Measurements from ENCODE around the gene MAST1.
"Not testable (repeated sequence)": the region's sequence is repeated elsewhere in the genome, so short reads cannot be mapped to it uniquely, and the experiment has no call there.

Gene MAST1

DNA sequence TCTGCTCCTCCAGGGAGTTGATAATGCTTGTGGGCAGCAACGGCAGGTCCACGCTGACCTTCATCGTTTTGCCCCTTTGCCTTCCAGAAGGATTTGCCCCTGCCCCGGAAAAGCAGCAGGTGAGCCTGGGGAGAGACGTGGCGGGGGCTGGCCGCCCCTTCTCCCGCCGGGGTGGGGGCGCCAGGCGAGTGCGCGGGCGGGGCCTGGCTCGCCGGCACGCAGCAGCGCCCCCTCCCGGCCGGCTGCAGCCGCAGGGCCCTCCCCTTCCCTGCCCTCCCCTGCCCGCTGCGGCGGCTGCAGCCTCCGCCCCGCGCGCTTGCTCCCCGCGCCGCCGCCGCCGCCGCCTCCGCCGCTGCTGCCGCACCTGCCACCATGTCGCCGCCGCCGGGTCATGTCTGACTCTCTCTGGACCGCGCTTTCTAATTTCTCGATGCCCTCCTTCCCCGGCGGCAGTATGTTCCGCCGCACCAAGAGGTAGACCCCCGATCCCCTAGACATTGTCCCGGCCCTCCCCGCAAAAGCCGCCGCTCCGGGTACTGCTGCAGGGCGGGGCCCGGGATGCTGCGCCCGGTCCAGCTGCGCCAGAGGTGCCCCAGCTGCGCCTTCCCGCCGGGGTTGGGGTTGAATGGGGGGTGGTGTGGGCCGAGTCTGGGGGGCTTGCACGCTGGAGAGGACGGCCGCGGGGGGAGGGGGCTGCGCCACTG lies at the start of gene MAST1:
MAST1 (plus strand) TSS at position 334 of the 704 bp plus-strand sequence; CDS start at position 392, 58 bp downstream.
- peak in 4 of 6 experiments; percentile 14 to 51 (median 20) for DNase-seq

GRCh38 chr19:12788682-12789097 lies 49.6 kb upstream of the MAST1 start:
- DNase-seq: peak in 2 of 6 experiments; percentile 44 to 52

GRCh38 chr19:12789098-12789903 lies 49.0 kb upstream of the MAST1 start:
- peak in 2 of 6 experiments; percentile 37 to 49 for DNase-seq

DNA sequence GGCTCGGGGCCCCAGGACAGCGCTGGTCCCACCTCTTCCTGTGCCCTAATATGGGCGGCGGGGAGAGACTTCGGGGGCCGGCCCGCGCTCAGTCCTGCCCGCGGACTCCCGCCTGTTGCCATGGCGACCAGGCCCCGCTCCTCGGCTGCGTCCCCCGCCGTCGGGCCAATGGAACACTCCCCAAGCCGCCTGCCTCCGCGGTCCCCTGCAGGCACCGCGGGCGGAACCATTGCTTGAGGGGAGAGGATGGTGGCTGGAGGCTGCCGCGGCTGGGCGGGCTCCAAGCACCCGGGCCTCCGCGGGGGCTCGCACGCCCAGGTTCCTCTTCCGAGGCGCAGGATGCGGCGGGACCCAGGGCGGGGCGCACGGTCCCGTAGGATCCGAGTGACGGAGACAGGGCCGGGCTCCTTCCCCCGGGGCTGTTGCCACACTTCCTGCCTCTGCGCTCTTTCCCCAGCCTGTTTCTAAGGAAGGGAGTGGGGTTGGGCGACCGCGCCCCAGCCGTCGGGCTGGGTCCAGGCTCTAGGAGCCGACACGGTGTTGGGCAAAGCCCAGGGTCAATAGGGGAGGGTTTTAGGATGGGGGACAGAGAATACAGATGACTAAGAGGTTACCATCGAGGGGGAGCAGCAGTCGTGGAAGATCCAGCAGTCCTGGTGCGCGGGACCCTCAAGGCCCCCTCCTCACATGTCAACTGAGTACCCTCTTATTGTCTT lies 48.3 kb upstream of the MAST1 start:
- DNase-seq: peak; percentile 74 to 86 (median 80)

- peak in 2 of 6 experiments; percentile 51 to 60 for DNase-seq
These were observed 47.5 kb upstream of the MAST1 start for GRCh38 chr19:12790628-12791344.

GRCh38 chr19:12791345-12792050 lies 46.8 kb upstream of the MAST1 start, which contains the start of gene JUNB:
JUNB (plus strand) TSS chr19:12791486; CDS start chr19:12791772, 286 bp downstream.
- DNase-seq: peak; percentile 96 to 98 (median 98)

DNA sequence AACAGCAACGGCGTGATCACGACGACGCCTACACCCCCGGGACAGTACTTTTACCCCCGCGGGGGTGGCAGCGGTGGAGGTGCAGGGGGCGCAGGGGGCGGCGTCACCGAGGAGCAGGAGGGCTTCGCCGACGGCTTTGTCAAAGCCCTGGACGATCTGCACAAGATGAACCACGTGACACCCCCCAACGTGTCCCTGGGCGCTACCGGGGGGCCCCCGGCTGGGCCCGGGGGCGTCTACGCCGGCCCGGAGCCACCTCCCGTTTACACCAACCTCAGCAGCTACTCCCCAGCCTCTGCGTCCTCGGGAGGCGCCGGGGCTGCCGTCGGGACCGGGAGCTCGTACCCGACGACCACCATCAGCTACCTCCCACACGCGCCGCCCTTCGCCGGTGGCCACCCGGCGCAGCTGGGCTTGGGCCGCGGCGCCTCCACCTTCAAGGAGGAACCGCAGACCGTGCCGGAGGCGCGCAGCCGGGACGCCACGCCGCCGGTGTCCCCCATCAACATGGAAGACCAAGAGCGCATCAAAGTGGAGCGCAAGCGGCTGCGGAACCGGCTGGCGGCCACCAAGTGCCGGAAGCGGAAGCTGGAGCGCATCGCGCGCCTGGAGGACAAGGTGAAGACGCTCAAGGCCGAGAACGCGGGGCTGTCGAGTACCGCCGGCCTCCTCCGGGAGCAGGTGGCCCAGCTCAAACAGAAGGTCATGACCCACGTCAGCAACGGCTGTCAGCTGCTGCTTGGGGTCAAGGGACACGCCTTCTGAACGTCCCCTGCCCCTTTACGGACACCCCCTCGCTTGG lies 46.1 kb upstream of the MAST1 start:
- DNase-seq: peak; percentile 53 to 86 (median 70)

GRCh38 chr19:12792853-12793289 lies 45.4 kb upstream of the MAST1 start:
- peak in 3 of 6 experiments; percentile 61 to 87 (median 68) for DNase-seq

- DNase-seq: peak; percentile 90 to 99 (median 96)
These were observed 44.8 kb upstream of the MAST1 start for GRCh38 chr19:12793290-12794195.

GRCh38 chr19:12794196-12794941 lies 43.9 kb upstream of the MAST1 start:
- DNase-seq: peak; percentile 16 to 71 (median 34)

- DNase-seq: no peak
These were observed 43.3 kb upstream of the MAST1 start for GRCh38 chr19:12794971-12795381.

GRCh38 chr19:12796146-12797071 lies 41.9 kb upstream of the MAST1 start:
- DNase-seq: peak; percentile 61 to 88 (median 65)

- DNase-seq: no peak
These were observed 41.2 kb upstream of the MAST1 start for GRCh38 chr19:12797141-12797587.

GRCh38 chr19:12797607-12798006 lies 40.7 kb upstream of the MAST1 start:
- DNase-seq: not testable (repeated sequence)

- no peak for DNase-seq
These were observed 38.4 kb upstream of the MAST1 start for GRCh38 chr19:12799742-12800465.

- DNase-seq: no peak
These were observed 37.9 kb upstream of the MAST1 start for GRCh38 chr19:12800466-12800770.

GRCh38 chr19:12800923-12801465 lies 37.3 kb upstream of the MAST1 start:
- DNase-seq: peak in 2 of 6 experiments; percentile 32
